Ureter (tissue), 1 donor: Measurements from ENCODE around the gene ZDHHC11. TPM values are rescaled to one million over a fixed set of nuclear protein-coding genes. Genes with fewer than 3 reads are reported as not detected.

Experiments used
- DNase-seq: peaks from one replicate; pipeline ENCODE4 v3.0.0-alpha.2; 2020; ENCODE audit warnings: low spot score
- total RNA-seq: library from RNA; stranded (reverse); gene quantifications from one replicate; pipeline ENCODE4 v1.2.4, GENCODE V29; 2023
- donor health status: DM: yes; HTN: yes; CAD: no.

ZDHHC11 gene
- total RNA-seq, 1 donor from 2014 or later, result 39.5 TPM

DNA sequence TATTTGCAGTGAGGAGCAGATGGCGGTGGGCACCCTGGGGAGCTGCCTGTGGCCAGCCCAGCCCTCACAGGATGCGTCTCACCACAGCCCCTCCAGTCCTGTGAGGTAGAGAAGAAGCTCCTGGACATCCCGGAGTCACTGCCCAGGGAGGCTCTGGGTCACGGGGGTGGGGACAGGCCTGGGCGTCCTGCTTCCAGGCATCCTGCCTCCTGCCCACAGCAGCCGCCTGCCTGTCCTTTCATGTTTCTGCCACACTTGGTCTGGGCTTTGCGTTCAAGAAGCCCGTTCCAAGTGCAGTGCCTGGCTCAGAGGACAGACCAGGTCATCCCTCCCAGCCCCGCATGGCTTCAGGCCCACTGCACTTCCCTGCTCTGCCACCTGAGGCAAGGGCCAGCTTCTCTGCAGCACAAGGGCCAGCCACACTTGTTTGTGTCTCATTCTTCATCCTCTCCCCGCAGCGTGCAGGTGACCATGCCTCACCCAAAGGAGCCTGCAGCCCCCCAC, 104.5 kb downstream of the ZDHHC11 start:
- DNase-seq, result no peak

Other genes with a start within 250 kb of the ZDHHC11 start
- gene CEP72, start 238.6 kb downstream of the ZDHHC11 start, total RNA-seq, result 10.9 TPM
- 7.5 TPM for gene TPPP, start 157.6 kb downstream of the ZDHHC11 start, total RNA-seq
- 15.6 TPM for gene ZDHHC11B, start 66.3 kb downstream of the ZDHHC11 start, total RNA-seq
- gene BRD9, start 41.8 kb upstream of the ZDHHC11 start, total RNA-seq, result 63.6 TPM
- 1.7 TPM for gene TRIP13, start 41.9 kb upstream of the ZDHHC11 start, total RNA-seq
- 14.2 TPM for gene NKD2, start 157.8 kb upstream of the ZDHHC11 start, total RNA-seq